Measurements from ENCODE around the gene ACIN1.

Gene ACIN1

GRCh38 chr14:23066855-23067744 lies 27.8 kb downstream of the ACIN1 start:
- peaks cover 29 to 48% (median 38%) of the 10 kb centered on the region in 10 experiments for H3K4me1 ChIP-seq
- H3K36me3 ChIP-seq: peaks cover 67 to 80% (median 73%) of the 10 kb centered on the region in 11 experiments
- no peak overlapping the region for H3K27ac ChIP-seq
- no peaks in the 10 kb centered on the region for H3K27me3 ChIP-seq
- no peak for TF ChIP-seq Cebpa-rat (IDR thresholded peaks at IDR 0.05)
- H4K20me1 ChIP-seq: peaks cover 66 to 82% (median 73%) of the 10 kb centered on the region in 11 experiments
- H3K9me3 ChIP-seq (replicated peaks in 1 of 11): no peaks in the 10 kb centered on the region
- peak overlapping the region in 10 of 11 experiments; percentile 0 to 54 (median 39); a peak in 10 of 22 replicates for H3K9ac ChIP-seq
- peak overlapping the region in 3 of 11 experiments; percentile 89 to 95 (median 93); a peak in 4 of 22 replicates for H3K4me2 ChIP-seq
- H3K4me3 ChIP-seq: no peak overlapping the region

GRCh38 chr14:23066368-23066767 lies 28.6 kb downstream of the ACIN1 start:
- Histone ChIP-seq H3K4me2 (no peak overlapping the region), H3K9ac (peak overlapping the region in 9 of 11 experiments; percentile 3 to 54 (median 27); a peak in 9 of 22 replicates), H3K4me3 (no peak overlapping the region), H3K4me1 (peaks cover 22 to 42% (median 32%) of the 10 kb centered on the region in 10 experiments), H4K20me1 (peaks cover 66 to 86% (median 76%) of the 10 kb centered on the region in 11 experiments), H3K27ac (no peak overlapping the region), H3K27me3 (no peaks in the 10 kb centered on the region), H3K36me3 (peaks cover 71 to 83% (median 75%) of the 10 kb centered on the region in 11 experiments), H3K9me3 (replicated peaks in 1 of 11) (no peaks in the 10 kb centered on the region)
- no peak for TF ChIP-seq Cebpa-rat (IDR thresholded peaks at IDR 0.05)

DNA sequence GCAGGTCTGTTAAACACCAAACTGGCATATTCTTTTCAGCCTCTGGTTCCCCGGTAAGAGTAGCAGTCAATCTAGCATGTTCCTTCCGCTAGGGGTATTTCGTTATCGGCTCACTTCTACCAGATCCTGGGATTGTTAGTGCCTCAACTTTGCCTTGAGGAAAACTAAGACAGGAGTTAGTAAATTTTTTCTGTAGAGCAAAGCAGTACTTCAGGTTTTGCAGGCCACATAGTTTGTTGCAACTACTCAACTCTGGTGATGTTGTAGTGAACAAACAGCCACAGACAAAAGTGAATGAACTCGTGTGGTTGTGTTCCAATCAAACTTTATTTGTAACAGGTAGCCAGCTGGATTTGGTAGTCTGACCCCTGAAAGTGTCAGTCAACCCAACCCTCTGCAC lies 31.3 kb downstream of the ACIN1 start:
- Histone ChIP-seq H4K20me1 (peaks cover 77 to 100% (median 94%) of the 10 kb centered on the region in 11 experiments), H3K36me3 (peaks cover 92 to 100% (median 97%) of the 10 kb centered on the region in 11 experiments), H3K9ac (no peak overlapping the region), H3K27ac (no peak overlapping the region), H3K4me3 (no peak overlapping the region), H3K4me2 (no peak overlapping the region), H3K4me1 (peaks cover 13 to 41% (median 32%) of the 10 kb centered on the region in 10 experiments), H3K27me3 (no peaks in the 10 kb centered on the region), H3K9me3 (replicated peaks in 1 of 11) (no peaks in the 10 kb centered on the region)
- no peak for TF ChIP-seq Cebpa-rat (IDR thresholded peaks at IDR 0.05)

DNA sequence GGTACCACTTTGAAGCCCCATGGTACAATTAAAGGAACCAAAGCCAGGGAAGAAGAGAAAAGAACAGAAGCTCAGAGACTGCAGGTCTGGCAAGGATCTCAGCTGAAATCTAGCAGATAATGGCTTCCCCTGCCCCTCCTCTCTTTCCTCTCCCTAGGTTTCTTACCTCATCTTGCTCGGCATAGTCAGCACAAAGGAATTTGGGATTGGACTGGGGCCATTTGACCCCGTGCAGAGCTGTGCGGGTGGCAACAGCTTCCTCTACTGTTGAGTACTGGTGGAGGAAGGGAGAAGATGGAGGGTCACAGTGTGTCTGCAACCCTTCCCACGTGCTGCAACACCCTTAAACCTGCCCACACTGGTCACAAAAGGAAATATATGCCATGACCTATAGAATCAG lies 32.9 kb downstream of the ACIN1 start:
- peaks cover 11 to 46% (median 30%) of the 10 kb centered on the region in 10 experiments; a peak in 18 of 20 replicates for H3K4me1 ChIP-seq
- no peak overlapping the region for H3K27ac ChIP-seq
- H3K27me3 ChIP-seq: peaks cover 0 to 6% (median 3%) of the 10 kb centered on the region in 11 experiments; a peak in 13 of 22 replicates
- H3K36me3 ChIP-seq: peaks cover 80 to 89% (median 84%) of the 10 kb centered on the region in 11 experiments
- no peak for TF ChIP-seq Cebpa-rat (IDR thresholded peaks at IDR 0.05)
- H3K9me3 ChIP-seq (replicated peaks in 1 of 11): no peaks in the 10 kb centered on the region
- 0 out of 22 replicates have a peak overlapping the region, but pooled peaks of 1 of the 11 experiments have one; percentile 14 for H3K9ac ChIP-seq
- peaks cover 71 to 100% (median 88%) of the 10 kb centered on the region in 11 experiments for H4K20me1 ChIP-seq
- H3K4me2 ChIP-seq: no peak overlapping the region
- no peak overlapping the region for H3K4me3 ChIP-seq

GRCh38 chr14:23060536-23061260 lies 34.2 kb downstream of the ACIN1 start:
- Histone ChIP-seq H3K9ac (peak overlapping the region in 3 of 11 experiments; percentile 12 to 18 (median 13); a peak in 3 of 22 replicates), H3K9me3 (replicated peaks in 1 of 11) (no peaks in the 10 kb centered on the region), H3K4me1 (peaks cover 14 to 53% (median 39%) of the 10 kb centered on the region in 10 experiments; a peak in 19 of 20 replicates), H4K20me1 (peaks cover 62 to 100% (median 75%) of the 10 kb centered on the region in 11 experiments; a peak in 21 of 22 replicates), H3K4me2 (peak overlapping the region in 5 of 11 experiments; percentile 2 to 33 (median 20); a peak in 6 of 22 replicates), H3K27ac (no peak overlapping the region), H3K4me3 (no peak overlapping the region), H3K36me3 (peaks cover 67 to 76% (median 71%) of the 10 kb centered on the region in 11 experiments), H3K27me3 (peaks cover 3 to 11% (median 8%) of the 10 kb centered on the region in 11 experiments; a peak in 15 of 22 replicates)
- no peak for TF ChIP-seq Cebpa-rat (IDR thresholded peaks at IDR 0.05)

DNA sequence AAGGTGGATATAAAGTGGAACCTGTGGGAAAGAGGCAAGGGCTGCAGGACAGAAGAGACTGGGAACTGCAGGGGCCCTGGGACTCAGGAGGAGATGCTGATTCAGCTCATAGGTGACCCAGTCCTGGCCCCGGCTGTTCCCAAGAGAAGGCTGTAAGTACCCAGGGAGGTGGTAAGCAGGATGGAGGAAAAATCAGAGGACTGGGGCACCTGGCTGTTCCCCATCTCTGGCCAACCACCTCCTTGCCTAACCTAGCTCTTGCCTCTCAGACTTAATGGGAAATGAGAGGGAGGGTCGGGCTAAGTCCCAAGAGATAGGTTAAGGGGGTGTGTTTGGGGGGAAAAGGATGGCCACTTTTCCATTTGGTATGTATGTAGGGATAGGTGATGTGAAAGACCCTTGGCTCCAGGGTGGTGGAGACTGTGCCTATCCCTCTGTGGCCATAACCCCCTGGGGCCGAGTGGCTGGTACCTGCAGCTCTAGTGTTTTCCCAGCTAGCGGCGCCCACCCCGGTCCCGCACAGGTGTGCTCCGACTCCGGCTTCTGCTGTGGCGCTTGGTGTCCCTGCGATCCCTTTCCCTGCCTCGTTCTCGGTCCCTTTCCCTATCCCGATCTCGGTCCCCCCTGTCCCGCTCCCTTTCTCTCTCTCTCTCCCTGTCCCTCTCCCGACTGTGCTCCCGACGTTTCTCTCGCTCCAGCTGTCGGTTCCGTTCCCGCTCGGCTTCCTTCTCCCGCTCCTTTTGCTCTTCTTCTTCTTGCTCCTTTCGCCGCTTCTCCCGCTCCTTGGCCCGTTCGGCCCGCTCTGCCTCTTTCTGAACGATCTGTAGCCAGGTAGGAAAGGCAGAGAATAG lies 36.1 kb downstream of the ACIN1 start:
- no peak for TF ChIP-seq Cebpa-rat (IDR thresholded peaks at IDR 0.05)
- Histone ChIP-seq H3K27ac (no peak overlapping the region), H3K27me3 (peaks cover 3 to 11% (median 8%) of the 10 kb centered on the region in 11 experiments; a peak in 15 of 22 replicates)

GRCh38 chr14:23057757-23058653 lies 36.9 kb downstream of the ACIN1 start:
- Histone ChIP-seq H3K27ac (peak overlapping the region in 9 of 11 experiments; percentile 11 to 66 (median 59); a peak in 17 of 22 replicates), H3K4me2 (peak overlapping the region; percentile 93 to 100 (median 99)), H3K27me3 (peaks cover 3 to 11% (median 8%) of the 10 kb centered on the region in 11 experiments; a peak in 15 of 22 replicates), H3K36me3 (peaks cover 40 to 49% (median 44%) of the 10 kb centered on the region in 11 experiments), H4K20me1 (peaks cover 38 to 77% (median 49%) of the 10 kb centered on the region in 11 experiments; a peak in 21 of 22 replicates), H3K9me3 (replicated peaks in 1 of 11) (no peaks in the 10 kb centered on the region), H3K4me3 (peak overlapping the region; percentile 65 to 78 (median 72)), H3K4me1 (peaks cover 14 to 66% (median 45%) of the 10 kb centered on the region in 10 experiments; a peak in 19 of 20 replicates), H3K9ac (peak overlapping the region; percentile 64 to 82 (median 75))
- no peak for TF ChIP-seq Cebpa-rat (IDR thresholded peaks at IDR 0.05)

More for the DNA sequence above, 36.1 kb downstream of the ACIN1 start:
- Histone ChIP-seq H3K4me2 (peak overlapping the region in 8 of 11 experiments; percentile 32 to 100 (median 96); a peak in 9 of 22 replicates), H4K20me1 (peaks cover 46 to 85% (median 57%) of the 10 kb centered on the region in 11 experiments; a peak in 21 of 22 replicates), H3K9me3 (replicated peaks in 1 of 11) (no peaks in the 10 kb centered on the region), H3K4me1 (peaks cover 14 to 66% (median 45%) of the 10 kb centered on the region in 10 experiments; a peak in 19 of 20 replicates), H3K4me3 (no peak overlapping the region), H3K9ac (peak overlapping the region in 1 of 11 experiments; percentile 26; a peak in 2 of 22 replicates), H3K36me3 (peaks cover 48 to 58% (median 53%) of the 10 kb centered on the region in 11 experiments)

All from BLaER1 treated with 17β-estradiol and CSF1 and Interleukin-3, amounts not matched to agents 10 nM and 100 nM (cell line).